Subcutaneous abdominal adipose tissue (tissue), 5 donors: ENCODE data around the gene ROBO1.

Experiments used
- H3K27ac ChIP-seq: one replicate; pipeline ENCODE4 v1.7.0; 2013; ENCODE audit warnings: low read depth, mild to moderate bottlenecking, inconsistent platforms, low read length, moderate library complexity
- H3K27me3 ChIP-seq, 5 donors: one replicate each; pipeline ENCODE4 v1.7.0; 2013; ENCODE audit warnings: low read length in 5 of 5, inconsistent platforms in 1 of 5; ENCODE audit not compliant: control insufficient read depth in 5 of 5, insufficient read depth in 4 of 5
- H3K36me3 ChIP-seq, 5 donors: one replicate each; pipeline ENCODE4 v1.7.0; 2013; ENCODE audit warnings: low read length in 5 of 5; ENCODE audit not compliant: control insufficient read depth in 5 of 5, insufficient read depth in 5 of 5
- H3K4me1 ChIP-seq, 5 donors: one replicate each; pipeline ENCODE4 v1.7.0; 2013; ENCODE audit warnings: low read length in 5 of 5, mild to moderate bottlenecking in 3 of 5, moderate library complexity in 1 of 5; ENCODE audit not compliant: control insufficient read depth in 5 of 5, insufficient read depth in 5 of 5
- H3K4me3 ChIP-seq, 5 donors: one replicate each; pipeline ENCODE4 v1.7.0; 2013; ENCODE audit warnings: low read length in 5 of 5, low read depth in 1 of 5
- H3K9ac ChIP-seq, 5 donors: one replicate each; pipeline ENCODE4 v1.7.0; 2013; ENCODE audit warnings: low read length in 5 of 5, mild to moderate bottlenecking in 4 of 5, moderate library complexity in 3 of 5
- H3K9me3 ChIP-seq, 5 donors: one replicate each; pipeline ENCODE4 v1.7.0; 2013; ENCODE audit warnings: low read length in 5 of 5; ENCODE audit not compliant: control insufficient read depth in 5 of 5
- donor health status: healthy.
- donor health status: healthy.
- donor health status: healthy.
- donor health status: healthy.
- donor health status: healthy.

Gene ROBO1

DNA sequence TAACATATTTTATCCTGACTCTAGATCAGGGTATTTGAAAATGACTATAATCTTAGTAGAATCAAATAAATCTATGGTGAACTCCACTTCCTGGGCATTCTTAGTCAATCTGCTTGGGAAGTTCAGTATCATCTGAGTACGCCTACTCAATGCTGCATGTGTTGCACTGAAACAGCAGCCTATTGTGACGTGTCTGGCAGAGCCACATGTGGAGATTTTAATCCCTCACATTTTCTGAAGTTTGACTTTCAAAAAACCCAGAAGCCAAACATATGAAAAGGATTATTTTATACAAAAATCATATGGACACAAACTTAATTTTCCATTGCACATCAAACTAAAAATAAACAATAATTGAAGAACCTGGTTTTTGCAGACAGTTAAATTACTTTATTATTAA lies 798.3 kb downstream of the ROBO1 start:
- no peaks in the 10 kb centered on the region for H3K36me3 ChIP-seq

DNA sequence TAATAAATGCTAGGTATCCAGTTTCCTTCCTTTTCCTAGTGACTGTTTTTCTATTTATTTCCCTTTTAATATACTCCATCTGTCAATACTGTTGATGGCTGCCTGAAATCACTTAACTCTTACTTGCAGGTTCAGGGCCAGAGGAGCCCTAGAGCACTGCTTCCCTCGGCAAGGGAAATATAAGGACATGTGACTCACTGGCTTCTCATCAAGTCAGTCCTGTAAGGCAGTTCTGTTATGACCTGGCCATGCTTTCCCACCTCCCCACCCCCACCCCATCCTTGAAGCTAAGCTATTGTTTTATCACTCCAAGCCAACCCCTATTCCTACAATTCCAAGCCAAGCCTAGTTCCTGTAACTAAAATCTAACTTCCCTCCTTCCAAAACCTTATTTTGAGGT lies 800.7 kb downstream of the ROBO1 start:
- Histone ChIP-seq H3K9me3 (no peaks in the 10 kb centered on the region), H3K27ac (no peak overlapping the region), H3K4me1 (peaks cover 0 to 3% (median 0%) of the 10 kb centered on the region in 5 donors), H3K36me3 (no peaks in the 10 kb centered on the region), H3K4me3 (no peak overlapping the region), H3K9ac (no peak overlapping the region), H3K27me3 (no peaks in the 10 kb centered on the region)

More for the DNA sequence above, 798.3 kb downstream of the ROBO1 start:
- Histone ChIP-seq H3K27ac (no peak overlapping the region), H3K9me3 (no peaks in the 10 kb centered on the region), H3K4me3 (no peak overlapping the region), H3K4me1 (peaks cover 0 to 8% (median 0%) of the 10 kb centered on the region in 5 donors), H3K27me3 (no peaks in the 10 kb centered on the region), H3K9ac (no peak overlapping the region)

DNA sequence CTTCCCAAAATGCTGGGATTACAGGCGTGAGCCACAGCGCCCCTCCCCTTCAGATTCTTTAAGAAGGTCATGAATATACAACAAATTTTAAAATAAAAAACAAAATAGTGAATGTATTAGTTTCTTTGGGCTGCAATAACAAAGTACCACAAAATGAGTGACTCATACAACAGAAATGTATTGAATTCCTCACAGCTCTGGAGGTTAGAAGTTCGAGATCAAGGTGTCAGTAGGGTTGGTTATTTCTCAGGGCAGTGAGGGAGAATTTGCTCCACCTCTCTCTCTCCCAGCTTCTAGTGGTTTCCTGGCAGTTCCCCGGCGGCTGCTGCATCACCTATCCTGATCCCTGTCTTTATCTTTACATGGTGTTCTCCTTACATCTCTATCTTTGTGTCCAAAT lies 804.0 kb downstream of the ROBO1 start:
- Histone ChIP-seq H3K4me1 (no peaks in the 10 kb centered on the region), H3K27me3 (no peaks in the 10 kb centered on the region), H3K9me3 (no peaks in the 10 kb centered on the region), H3K4me3 (no peak overlapping the region), H3K27ac (no peak overlapping the region), H3K36me3 (no peaks in the 10 kb centered on the region), H3K9ac (no peak overlapping the region)

DNA sequence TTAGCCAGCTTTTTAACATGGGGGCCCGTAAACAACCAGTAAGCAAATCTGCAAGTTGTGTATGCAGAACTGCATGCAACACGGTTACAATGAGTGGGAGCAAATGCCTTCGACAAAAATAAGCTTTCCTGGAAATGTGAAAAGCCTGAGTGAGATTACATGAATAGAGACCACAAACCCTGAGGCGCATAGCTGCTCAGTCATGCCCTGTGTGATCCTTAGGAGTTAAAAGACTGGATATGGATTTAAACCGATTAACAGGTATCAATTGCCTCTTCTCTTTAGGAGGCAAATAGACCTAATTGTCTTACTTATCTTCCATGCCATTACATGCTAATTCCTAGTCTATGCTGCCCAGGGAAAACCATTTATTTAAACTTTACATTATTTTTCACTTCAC lies 810.3 kb downstream of the ROBO1 start:
- Histone ChIP-seq H3K9me3 (no peaks in the 10 kb centered on the region), H3K36me3 (no peaks in the 10 kb centered on the region), H3K4me3 (no peak overlapping the region), H3K9ac (no peak overlapping the region), H3K4me1 (no peaks in the 10 kb centered on the region), H3K27ac (no peak overlapping the region), H3K27me3 (no peaks in the 10 kb centered on the region)

DNA sequence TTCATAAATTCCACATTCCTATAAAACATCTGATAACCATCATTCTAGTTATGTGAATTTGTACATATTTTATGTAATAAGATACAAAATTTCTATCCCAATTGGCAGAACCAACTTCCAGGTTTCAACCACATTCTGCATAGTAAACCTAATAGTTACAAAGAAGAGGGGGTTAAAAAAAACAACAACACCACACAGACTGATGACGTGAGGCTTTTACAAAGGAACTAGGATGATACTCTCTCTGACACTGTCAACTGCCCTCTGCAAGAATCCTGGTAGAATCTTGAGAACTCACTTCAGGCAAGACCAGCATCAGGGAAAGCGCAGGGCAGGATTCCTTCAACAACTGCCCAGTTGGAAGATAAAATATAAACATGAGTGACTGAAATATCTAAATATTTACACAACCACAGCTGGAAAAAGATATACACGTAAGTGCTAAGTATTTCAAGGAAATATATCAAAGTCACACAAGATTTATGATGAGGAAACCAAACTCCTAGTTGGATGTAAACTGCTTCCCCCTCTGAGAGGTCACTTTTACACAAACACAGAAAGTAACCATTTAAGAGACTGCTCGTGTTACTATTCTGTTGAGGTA lies 816.4 kb downstream of the ROBO1 start:
- Histone ChIP-seq H3K27me3 (no peaks in the 10 kb centered on the region), H3K36me3 (no peaks in the 10 kb centered on the region), H3K27ac (no peak overlapping the region), H3K9ac (no peak overlapping the region), H3K9me3 (no peaks in the 10 kb centered on the region), H3K4me1 (no peaks in the 10 kb centered on the region), H3K4me3 (no peak overlapping the region)

DNA sequence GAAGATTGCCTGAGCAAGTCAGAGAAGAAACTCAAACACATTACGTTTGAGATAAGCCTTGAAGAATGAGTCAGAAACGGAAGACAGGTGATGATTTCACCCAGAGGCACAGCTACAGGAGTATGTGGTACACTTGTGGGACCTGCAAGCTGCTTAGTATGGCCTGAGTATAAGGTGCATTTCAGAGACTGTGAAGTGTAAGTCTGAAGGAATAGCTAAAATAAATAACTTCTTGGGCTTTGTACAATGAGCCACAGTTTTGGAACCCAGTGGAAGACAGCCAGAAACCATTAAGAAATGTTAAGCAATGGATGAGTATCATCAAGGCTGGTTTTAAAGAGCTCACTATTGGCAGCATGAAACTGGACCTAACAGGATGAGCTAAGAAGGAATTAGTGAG lies 826.2 kb downstream of the ROBO1 start:
- H3K27ac ChIP-seq = no peak overlapping the region
- no peak overlapping the region for H3K9ac ChIP-seq
- peaks cover 0 to 4% (median 0%) of the 10 kb centered on the region in 5 donors for H3K36me3 ChIP-seq
- H3K4me3 ChIP-seq = no peak overlapping the region
- no peaks in the 10 kb centered on the region for H3K27me3 ChIP-seq
- peaks cover 0 to 3% (median 0%) of the 10 kb centered on the region in 5 donors for H3K9me3 ChIP-seq
- peaks cover 0 to 4% (median 0%) of the 10 kb centered on the region in 5 donors for H3K4me1 ChIP-seq

DNA sequence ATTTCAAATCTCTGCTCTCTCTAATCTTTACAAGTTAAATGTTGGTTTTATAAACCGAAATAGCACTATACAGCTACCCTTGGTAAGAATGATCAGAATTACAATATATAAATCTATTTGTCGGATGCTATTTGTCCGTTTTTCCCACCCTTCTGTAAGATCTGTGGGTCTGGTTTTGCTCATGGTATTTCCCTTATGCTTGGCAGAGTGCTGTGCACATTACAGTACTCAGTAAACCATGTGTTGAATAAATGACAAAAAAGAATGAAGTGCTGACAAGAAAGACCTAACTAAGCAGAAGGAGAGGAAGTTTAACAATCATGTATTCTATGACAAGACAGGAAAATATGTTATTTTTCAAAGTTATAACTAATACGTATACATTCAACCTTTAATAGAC lies 827.2 kb downstream of the ROBO1 start:
- Histone ChIP-seq H3K36me3 (peaks cover 0 to 4% (median 0%) of the 10 kb centered on the region in 5 donors), H3K27me3 (no peaks in the 10 kb centered on the region), H3K4me3 (no peak overlapping the region), H3K9me3 (peaks cover 0 to 3% (median 0%) of the 10 kb centered on the region in 5 donors), H3K4me1 (peaks cover 0 to 4% (median 0%) of the 10 kb centered on the region in 5 donors), H3K27ac (no peak overlapping the region), H3K9ac (no peak overlapping the region)

DNA sequence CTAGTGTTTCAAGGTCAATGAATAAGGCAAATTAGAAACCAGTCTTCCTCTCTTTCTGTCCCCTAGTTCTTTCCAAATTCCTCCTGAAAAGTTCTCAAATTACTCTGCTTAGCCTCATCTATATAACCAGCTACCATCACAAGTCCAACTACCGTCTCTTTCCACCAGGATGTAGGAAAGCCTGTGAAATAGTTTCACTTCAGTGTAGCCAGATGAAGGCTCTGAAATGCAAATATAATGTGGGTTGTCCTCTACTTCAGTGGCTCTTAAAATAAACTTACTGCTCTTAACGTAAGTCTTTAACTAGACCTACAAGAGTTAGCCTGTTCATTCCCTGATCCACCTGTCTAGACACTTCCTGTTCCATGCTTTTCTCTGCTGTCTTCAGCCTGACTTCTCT lies 827.7 kb downstream of the ROBO1 start:
- H3K9me3 ChIP-seq = peaks cover 0 to 3% (median 0%) of the 10 kb centered on the region in 5 donors
- no peaks in the 10 kb centered on the region for H3K27me3 ChIP-seq
- H3K4me3 ChIP-seq = no peak overlapping the region
- no peak overlapping the region for H3K9ac ChIP-seq
- H3K27ac ChIP-seq = no peak overlapping the region
- peaks cover 0 to 4% (median 0%) of the 10 kb centered on the region in 5 donors for H3K4me1 ChIP-seq
- peaks cover 0 to 4% (median 0%) of the 10 kb centered on the region in 5 donors for H3K36me3 ChIP-seq

DNA sequence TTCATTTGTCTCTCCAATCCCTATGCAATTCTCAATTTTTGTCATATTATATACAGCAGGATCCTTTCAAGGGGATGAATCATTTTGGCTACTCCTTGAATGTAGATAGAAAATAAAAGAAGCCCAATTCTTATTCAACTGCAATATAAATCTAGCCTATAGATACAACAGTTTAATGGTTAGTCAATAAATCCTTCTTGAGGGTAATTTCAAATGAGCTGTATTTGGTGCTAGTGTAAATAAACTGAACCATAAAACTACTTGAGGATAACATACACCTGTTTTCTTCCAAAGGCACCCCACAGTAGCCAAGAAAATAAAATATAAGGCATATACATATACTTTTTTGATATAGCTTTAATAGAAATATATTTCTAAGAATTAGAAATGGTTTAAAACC lies 830.3 kb downstream of the ROBO1 start:
- Histone ChIP-seq H3K27me3 (no peaks in the 10 kb centered on the region), H3K9ac (no peak overlapping the region), H3K27ac (no peak overlapping the region), H3K4me3 (no peak overlapping the region), H3K4me1 (peaks cover 0 to 4% (median 0%) of the 10 kb centered on the region in 5 donors), H3K36me3 (peaks cover 0 to 4% (median 0%) of the 10 kb centered on the region in 5 donors), H3K9me3 (no peaks in the 10 kb centered on the region)

DNA sequence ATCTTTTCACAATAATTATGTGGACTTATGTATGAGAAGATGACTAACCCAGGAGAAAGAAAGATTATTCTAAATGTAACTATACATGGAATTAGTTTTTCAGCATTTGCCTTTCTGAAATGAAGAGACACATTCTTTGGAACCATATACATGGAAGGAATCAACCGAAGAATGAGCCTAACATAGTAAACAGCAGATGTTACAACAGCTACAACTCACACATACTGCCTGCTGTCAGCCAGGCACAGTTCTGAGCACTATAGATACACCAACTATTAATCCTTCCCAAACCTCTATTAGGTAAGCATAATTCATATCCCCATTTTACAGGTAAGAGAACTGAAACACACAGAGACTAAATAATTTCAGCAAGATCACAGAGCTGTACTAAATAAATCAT lies 840.0 kb downstream of the ROBO1 start:
- no peak overlapping the region for H3K27ac ChIP-seq
- no peaks in the 10 kb centered on the region for H3K9me3 ChIP-seq
- H3K9ac ChIP-seq = no peak overlapping the region

More for the DNA sequence above, 840.0 kb downstream of the ROBO1 start:
- H3K36me3 ChIP-seq = no peaks in the 10 kb centered on the region
- H3K4me3 ChIP-seq = no peak overlapping the region
- peaks cover 0 to 5% (median 0%) of the 10 kb centered on the region in 5 donors for H3K4me1 ChIP-seq
- no peaks in the 10 kb centered on the region for H3K27me3 ChIP-seq
